GM19035 (cell line): ENCODE measurements around the gene CAPN10.
"Not testable (repeated sequence)": the region's sequence is repeated elsewhere in the genome, so short reads cannot be mapped to it uniquely, and the experiment has no call there.

Experiments
- ATAC-seq: cut with Tn5 transposase; IDR thresholded peaks from one replicate; pipeline ENCODE4 v1.9.1; 2021; ENCODE audit not compliant: unreplicated experiment

Gene CAPN10

GRCh38 chr2:240602266-240603050 lies 15.9 kb downstream of the CAPN10 start:
- ATAC-seq = no peak

DNA sequence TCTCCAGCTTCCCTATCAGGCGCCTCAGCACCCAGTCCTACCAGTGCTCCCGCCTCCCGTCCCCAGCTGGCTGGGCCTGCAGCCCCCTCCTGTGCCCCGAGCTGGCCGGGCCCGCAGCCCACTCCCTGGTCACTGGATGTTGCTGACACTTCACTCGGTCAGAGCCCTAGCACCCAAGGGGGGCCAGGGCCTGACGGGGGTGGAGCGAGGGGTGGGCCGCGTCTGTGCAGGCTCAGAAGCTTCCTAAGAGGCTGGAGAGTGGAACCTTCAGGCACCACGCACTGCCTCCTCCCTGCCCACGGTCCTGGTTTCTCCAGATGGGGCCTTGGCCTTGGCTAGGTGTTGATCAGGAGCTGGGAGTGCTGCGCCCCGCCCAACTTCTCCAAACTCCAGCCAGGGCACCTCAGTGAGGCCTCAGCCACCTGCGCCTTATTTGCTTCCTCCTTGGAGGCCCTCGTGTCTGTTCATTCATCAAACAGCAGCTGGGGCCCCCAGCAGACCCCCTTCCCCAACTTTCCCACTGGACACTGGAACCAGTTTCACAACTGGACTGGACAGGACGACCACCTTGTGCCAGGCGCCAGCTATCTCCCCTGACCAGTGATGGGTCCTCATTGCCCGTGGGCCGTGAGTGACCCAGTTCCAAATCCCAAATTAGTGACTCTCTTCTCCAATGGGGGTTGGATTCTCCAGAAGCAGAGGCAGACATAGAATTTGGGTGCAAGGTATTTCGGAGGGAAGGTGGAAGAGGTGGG lies 16.7 kb downstream of the CAPN10 start:
- ATAC-seq = no peak

DNA sequence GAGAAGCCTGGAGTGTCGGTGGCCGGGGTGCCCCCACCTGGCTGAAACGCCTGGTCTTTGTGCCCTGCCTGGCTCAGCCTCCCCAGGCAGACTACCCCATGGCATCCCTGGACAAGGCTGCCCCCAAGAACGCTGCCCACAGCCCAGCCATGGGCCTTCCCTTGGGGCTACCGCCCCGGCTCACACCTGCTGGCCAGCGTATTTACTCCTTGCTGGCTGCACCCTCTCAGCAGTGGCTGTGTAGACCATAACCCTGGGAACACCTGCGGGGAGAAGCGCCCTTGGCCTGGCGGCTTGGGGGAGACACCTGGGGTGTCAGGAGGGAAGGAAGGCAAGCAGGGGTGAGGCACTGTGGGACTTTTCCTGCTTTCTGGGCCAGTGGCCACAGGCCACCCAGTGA lies 17.3 kb downstream of the CAPN10 start:
- no peak for ATAC-seq

GRCh38 chr2:240604291-240604938 lies 17.9 kb downstream of the CAPN10 start:
- ATAC-seq = no peak

- no peak for ATAC-seq
These were observed 18.6 kb downstream of the CAPN10 start for GRCh38 chr2:240604939-240605716.

DNA sequence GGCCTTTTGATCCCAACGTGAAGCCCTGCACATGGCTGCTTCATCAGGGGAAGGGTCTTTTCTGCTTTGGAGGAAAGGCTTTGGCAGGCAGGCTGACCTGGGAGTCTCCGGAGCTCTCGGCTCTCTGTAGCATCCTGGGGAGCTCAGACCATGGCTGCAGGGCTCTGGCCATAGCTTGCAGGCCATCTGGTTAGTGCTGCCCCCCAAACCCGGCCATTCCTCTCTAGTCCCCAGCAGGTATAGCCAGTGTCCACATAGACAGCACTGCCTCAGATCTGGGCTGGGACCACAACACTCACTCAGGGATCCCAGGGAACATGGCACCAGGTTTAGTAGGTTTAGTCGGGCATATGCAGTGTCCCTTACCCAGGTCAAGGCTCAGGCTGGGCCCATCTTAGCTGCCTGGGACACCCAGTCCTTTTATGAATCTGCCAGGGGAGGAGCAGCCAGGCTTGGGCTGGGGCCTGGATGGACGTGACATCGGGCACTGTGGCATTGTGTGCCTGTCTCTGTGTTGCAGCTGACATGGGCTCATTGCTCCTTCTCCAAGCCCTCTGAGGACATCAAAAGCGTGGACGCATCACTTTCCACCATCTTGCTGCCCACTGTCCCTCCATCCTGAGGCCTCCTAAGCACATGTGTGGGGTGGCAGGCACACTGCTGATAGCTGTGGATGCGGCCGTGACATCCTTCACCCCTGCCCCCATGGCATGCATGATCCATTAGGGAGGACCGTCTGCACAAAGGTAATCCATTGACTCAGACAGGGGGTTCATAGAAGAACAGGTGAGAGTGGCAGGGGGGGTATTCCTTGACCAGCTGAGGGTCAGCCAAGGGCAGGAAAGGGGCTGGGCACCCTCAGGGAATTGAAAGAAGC lies 19.6 kb downstream of the CAPN10 start:
- no peak for ATAC-seq

DNA sequence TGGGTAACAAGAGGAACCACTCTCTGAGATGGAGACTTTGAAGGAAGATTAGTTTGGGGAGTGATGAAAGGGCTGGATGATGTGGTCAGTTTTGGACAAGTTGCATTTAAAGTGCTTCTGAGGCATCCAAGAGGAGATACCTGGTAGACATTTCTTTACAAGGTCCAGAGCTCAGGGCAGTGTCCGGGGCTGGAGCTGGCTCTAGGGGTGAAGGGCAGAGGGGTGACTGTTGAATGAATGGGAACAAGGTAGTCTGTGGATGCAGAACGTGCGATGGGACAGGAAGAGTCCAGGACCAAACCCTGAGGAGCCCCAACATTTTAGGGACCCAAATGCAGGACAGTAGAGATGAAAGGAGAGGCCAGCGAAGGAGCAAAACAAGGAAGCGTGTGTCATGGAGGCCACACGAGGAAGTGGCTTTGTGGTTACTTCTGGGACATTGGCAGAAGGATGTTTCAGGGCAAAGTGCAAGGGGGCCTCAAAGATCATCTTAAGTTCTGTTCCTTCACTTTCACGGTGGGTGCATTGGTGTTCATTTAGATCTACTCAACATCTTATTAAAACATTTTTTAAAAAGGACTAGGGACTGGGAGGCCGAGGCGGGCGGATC lies 25.2 kb downstream of the CAPN10 start:
- ATAC-seq = no peak

DNA sequence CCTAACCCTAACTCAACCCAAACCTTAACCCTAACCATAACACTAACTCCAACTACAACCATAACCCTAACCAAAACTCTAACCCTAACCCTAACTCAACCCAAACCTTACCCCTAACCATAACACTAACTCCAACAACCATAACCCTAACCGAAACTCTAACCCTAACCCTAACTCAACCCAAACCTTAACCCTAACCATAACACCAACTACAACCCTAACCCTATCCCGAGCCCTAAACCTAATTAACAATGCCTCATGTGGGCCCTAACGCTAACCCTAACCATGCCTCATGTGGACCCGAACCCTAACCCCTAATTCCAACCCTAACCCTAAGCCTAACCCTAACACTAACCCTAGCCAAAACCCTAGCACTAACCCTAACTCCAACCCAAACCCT lies 27.2 kb downstream of the CAPN10 start:
- no peak for ATAC-seq

DNA sequence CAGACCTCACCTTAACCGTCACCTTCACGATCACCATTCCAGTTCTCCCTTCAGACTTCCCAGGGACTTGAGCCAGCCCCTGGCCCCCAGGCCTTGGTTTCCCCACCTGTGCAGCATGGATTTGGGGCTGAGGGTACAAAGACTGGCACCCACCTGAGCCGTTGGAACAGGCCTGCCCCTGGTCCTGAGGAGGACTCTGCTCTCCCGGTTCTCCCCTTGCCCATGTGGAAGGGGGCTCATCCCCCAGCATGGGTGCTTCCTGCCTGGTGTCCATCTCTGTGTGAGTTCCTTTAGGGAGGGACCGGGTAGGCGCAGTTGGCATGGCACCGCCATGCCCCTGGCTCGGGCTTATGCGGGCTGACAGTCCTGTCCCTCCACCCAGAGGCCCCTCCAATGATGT lies 27.9 kb downstream of the CAPN10 start:
- ATAC-seq = no peak

DNA sequence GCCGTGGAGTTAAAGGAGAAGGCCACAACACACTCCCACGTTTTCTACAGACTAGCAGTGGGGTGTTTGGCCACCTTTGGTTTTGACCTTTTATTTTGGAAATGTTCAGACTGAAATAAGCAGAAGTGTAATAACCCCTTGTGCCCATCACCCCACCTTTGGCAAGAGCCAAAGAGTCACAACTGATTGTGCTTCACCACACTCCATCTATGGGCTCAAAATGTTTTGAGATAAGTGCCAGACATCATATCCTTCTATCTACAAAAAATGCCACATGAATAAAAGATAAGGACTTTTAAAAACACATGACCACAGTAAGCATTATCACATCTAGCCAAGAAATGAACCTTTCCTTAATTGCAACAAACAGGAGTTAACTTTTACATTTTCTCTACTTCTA lies 28.9 kb downstream of the CAPN10 start:
- no peak for ATAC-seq

DNA sequence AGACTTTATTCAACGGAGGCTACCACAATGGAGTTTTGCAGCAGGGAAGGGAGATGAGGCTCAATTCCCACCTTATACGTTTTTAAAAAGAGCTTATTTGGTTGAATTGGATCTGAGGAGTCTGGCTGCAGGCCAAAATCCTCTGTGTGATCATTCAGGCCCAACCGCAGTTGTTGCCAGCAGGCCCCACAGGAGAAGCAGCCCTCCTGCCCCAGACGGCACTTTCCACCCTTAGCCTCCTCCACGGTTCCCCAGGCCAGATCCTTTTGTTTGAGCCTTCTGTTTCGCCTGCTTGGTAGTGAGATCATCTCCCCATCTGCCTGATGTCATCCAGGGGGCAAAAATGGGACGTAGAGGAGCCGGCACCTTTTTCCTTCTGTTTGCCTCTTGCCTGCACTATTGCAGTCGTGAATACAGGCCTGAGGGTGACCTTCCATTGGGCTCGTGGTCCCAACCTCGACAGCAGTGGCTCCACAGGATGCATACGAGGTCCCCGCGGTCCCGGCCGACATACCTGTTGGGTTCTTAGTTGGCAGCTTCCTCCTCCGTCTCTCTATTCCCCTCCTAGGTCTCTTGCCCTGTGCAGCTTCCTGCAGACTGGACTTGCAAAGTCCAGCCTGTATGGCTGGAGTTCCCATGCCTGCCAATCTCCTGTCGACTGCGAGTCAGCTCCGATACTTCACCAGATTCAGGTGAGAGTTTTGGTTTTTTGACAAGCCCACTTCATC lies 29.4 kb downstream of the CAPN10 start:
- ATAC-seq = no peak

GRCh38 chr2:240616860-240617666 lies 30.5 kb downstream of the CAPN10 start:
- not testable (repeated sequence) for ATAC-seq

DNA sequence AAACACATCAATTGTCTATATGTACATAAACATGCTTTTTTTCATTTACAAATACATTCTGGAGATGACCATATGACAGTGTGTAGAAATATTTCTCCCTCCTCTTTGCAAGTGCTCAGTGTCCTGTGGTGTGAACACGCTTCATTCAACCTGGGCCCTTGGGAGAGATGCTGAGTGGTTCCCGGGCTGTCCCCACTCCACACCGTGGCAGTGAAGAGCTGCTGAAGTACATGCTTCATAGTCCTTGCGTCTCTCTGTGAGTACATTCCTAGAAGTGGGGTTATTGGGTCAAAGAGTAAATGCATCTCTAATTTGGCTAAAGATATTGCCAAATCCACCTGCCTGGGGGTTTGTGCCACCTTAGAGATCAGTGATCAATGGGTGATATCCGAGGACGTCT lies 32.2 kb downstream of the CAPN10 start:
- no peak for ATAC-seq

- no peak for ATAC-seq
These were observed 33.1 kb downstream of the CAPN10 start for GRCh38 chr2:240619506-240620148.

GRCh38 chr2:240620149-240620731 lies 33.7 kb downstream of the CAPN10 start:
- no peak for ATAC-seq

DNA sequence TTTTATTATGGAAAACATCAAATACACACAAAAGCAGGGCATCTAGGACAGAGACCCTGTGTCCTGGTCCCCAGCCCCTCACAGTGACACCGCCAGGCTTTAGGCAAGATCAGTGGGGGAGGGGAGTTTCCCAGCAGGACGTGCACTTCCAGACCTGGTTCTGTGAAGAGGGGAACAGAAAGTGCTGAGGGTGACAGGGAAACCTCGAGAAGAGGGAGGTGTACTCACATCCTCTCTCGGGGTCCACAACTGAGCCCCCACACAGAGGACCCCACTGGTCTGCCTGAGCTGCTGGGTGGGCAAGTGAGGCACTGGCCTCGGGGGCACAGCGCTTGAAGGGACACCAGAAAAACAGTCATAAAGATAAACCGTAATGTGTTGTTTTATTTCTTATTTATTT lies 34.3 kb downstream of the CAPN10 start:
- no peak for ATAC-seq

- no peak for ATAC-seq
These were observed 35.5 kb downstream of the CAPN10 start for GRCh38 chr2:240622060-240622411.
